Measurements from ENCODE around the gene CCDC17.

GRCh38 chr1:45659222-45659621 is 35.4 kb upstream of the CCDC17 start:
- TF ChIP-seq CTCF (IDR thresholded peaks at IDR 0.05) (no peak), POLR2A (IDR thresholded peaks at IDR 0.05) (no peak)
